ENCODE data around the gene FAM240B. TPM values are rescaled to one million over a fixed set of nuclear protein-coding genes. Genes with fewer than 3 reads are reported as not detected.

Gene FAM240B
- total RNA-seq, 1 donor from 2014 or later, result not detected

DNA sequence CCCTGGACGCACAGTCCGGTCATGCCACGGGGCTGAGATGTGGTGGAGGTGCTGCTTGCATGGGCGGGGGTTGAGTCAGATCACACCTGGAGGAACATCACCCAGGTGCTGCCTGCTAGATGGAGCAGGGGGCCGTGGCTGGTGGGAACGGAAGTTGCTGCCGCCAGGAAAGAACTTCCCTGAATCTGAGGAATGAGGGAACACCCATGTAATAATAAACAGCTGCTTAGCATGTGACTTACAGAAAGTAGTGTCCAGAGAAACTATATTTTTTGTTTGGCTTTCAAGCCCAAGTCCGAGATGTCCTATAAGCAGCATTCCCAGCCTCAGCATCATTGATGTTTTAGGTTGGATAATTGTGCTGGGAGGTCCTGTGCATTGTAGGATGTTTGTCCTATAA is 27.1 kb upstream of the FAM240B start:
- no peak overlapping the region for H3K4me3 ChIP-seq (ENCODE audit: low read depth, low read length)
- DNase-seq (ENCODE audit: low read depth), result no peak
- no peak for TF ChIP-seq CTCF (conservative IDR thresholded peaks at IDR 0.05; ENCODE audit: low read depth, low read length)

- no peak for TF ChIP-seq CTCF (conservative IDR thresholded peaks at IDR 0.05; ENCODE audit: low read depth, low read length)
- no peak for DNase-seq (ENCODE audit: low read depth)
- H3K4me3 ChIP-seq (ENCODE audit: low read depth, low read length), result no peak overlapping the region
Observed at GRCh38 chr9:38746303-38746702, 26.4 kb upstream of the FAM240B start.

DNA sequence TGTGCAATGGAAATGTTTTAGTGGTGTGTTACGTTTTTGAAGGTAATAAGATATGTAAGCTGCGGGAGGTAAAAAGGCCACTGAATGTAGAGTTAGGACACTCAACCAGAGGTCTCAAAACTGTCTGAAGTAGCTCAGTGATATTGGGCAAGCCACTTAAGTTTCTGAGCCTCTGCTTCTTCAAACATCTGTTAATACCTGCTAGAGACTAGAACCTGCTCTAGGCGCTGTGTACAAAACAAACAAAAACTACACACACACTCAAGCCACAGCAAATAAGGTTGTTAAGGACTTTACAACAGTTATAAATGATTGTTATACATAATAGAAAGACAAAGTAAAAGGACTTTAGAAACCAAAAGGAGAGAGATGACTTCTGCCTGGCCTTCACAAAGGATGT is 24.6 kb upstream of the FAM240B start:
- no peak for DNase-seq (ENCODE audit: low read depth)
- TF ChIP-seq CTCF (conservative IDR thresholded peaks at IDR 0.05; ENCODE audit: low read depth, low read length), result no peak
- H3K4me3 ChIP-seq (ENCODE audit: low read depth, low read length), result no peak overlapping the region

GRCh38 chr9:38737246-38737645 is 17.3 kb upstream of the FAM240B start:
- no peak for TF ChIP-seq CTCF (conservative IDR thresholded peaks at IDR 0.05; ENCODE audit: low read depth, low read length)
- no peak for DNase-seq (ENCODE audit: low read depth)
- no peak overlapping the region for H3K4me3 ChIP-seq (ENCODE audit: low read depth, low read length)

- no peak for TF ChIP-seq CTCF (conservative IDR thresholded peaks at IDR 0.05; ENCODE audit: low read depth, low read length)
- no peak overlapping the region for H3K4me3 ChIP-seq (ENCODE audit: low read depth, low read length)
- DNase-seq (ENCODE audit: low read depth), result no peak
Observed at GRCh38 chr9:38734831-38735230, 14.9 kb upstream of the FAM240B start.

DNA sequence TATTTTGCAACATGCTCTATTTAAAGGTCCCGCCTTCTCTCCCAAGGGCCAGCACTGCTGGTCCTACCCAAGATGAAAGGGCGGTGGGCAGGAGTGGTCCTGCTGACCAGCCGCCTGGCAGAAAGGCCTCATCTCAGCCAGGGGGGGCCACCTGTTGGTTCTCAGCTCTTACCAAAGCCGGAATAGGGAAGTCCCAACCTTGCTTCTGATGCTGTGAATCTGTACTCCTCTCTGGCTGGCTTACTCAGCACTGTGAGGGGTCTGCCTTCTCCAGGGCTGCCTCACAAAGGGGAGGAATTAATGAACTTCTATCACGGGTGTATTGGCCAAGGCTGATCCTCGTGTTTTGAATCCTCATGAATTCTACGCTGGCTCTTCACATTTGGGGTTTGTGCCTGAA is 13.6 kb upstream of the FAM240B start:
- H3K4me3 ChIP-seq (ENCODE audit: low read depth, low read length), result no peak overlapping the region
- TF ChIP-seq CTCF (conservative IDR thresholded peaks at IDR 0.05; ENCODE audit: low read depth, low read length), result no peak

GRCh38 chr9:38732885-38733284 is 13.0 kb upstream of the FAM240B start:
- DNase-seq (ENCODE audit: low read depth), result no peak
- no peak overlapping the region for H3K4me3 ChIP-seq (ENCODE audit: low read depth, low read length)
- no peak for TF ChIP-seq CTCF (conservative IDR thresholded peaks at IDR 0.05; ENCODE audit: low read depth, low read length)

More for the DNA sequence above, 13.6 kb upstream of the FAM240B start:
- DNase-seq (ENCODE audit: low read depth), result no peak
